GM21381 (cell line): ENCODE measurements around the gene PKP3.
A peak's percentile ranks its signal among the peaks of the same experiment; 100 is the strongest.
"Not testable (repeated sequence)": the region's sequence is repeated elsewhere in the genome, so short reads cannot be mapped to it uniquely, and the experiment has no call there.

Experiments used
- ATAC-seq: cut with Tn5 transposase; IDR thresholded peaks from one replicate; pipeline ENCODE4 v1.9.1; 2021; ENCODE audit warnings: mild to moderate bottlenecking, moderate library complexity; ENCODE audit not compliant: unreplicated experiment

Gene PKP3

DNA sequence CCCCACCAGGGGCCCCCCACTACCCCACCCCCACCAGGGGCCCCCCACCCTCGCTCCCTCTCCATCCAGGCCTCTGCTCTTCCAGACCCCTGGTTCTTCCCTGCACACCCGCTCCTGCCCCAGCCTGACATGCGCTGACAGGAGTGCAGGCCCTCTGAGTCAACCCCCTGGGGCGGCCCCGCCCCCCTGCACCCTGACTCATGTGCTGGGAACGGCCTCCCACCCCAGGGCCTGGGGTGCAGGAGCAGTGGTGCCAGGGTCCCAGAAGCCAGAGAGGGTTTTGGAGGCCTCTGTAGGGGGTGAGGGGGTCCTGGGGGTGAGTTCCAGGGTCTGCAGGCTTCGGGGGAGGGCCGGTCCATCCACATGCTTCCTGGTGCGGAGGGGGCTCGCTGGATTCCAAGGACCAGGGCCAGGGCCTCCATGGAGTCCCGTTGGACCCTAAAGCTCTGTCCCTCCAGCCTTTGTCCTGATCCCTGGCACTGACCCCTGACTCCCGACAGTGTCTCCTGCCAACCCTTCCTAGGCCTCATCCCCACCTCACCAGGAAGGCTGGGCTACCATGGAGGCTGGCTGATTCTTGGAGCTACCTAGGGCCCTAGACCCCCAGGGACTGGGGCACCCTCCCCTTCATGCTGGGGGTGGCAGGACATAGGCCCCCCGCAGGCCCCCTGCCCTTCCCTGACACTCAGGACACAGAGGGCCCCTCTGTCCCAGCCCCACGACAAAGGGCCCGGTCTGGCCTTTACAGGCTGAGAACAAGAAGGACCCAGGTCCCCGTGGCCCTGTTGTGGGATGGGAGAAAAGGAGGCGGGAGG, 583 bp upstream of the PKP3 start:
- ATAC-seq = no peak

DNA sequence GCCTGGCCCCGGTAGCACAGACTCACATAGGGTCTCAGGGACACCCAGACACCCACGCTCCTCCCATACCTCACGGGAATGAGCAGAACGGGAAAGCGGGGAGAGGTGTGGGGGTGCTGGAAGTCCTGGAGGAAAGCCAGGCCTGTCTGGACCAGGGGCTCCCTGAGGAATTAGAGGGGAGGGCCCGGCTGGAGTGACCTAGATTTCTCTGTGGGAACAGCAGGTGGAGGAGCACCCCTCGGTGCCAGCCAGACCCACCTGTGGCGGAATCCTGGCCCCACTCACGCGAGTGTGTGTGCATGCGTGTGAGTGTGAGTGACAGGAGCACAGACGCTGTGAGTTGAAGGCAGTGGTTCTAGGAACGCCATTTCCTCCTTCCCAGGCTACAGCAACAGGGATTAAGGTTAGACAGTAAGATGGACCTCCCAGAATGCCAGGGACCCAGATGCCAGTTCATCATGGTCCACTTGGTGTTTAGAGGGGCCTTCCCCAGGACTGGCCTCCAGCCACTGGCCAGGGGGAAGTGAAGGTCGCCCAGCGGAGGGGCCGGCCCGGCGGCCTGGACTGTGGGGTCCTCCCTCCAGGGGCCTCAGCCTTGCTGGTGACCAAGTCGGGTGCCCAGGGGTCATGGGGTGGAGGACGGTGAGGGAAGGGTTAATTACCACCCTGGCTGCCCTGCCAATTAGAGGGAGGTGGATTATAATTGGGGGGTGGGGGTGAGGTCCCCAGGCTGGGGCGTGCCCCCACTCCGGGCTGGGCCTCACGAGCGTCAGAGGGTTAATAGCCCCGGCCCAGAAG, 1.0 kb downstream of the PKP3 start:
- ATAC-seq = no peak

DNA sequence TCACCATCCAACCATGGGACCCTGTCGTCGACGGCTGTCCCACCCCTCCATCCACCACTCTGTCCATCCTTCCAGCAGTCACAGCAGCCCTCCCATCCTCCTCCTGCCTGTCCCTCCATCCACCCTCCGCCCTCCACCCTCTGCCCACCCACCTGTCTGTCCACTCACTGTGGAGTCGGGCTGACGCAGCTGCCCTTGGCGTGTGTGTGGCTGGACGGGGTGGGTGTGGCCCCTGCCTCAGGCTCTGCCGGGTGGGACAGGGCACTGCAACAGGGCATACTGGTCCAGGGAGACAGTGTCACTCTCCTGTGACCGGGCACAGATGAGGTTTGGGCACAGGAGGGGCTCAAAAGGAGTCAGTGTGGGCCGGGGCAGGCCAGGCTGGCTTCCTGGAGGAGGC, 1.9 kb downstream of the PKP3 start:
- ATAC-seq = no peak

DNA sequence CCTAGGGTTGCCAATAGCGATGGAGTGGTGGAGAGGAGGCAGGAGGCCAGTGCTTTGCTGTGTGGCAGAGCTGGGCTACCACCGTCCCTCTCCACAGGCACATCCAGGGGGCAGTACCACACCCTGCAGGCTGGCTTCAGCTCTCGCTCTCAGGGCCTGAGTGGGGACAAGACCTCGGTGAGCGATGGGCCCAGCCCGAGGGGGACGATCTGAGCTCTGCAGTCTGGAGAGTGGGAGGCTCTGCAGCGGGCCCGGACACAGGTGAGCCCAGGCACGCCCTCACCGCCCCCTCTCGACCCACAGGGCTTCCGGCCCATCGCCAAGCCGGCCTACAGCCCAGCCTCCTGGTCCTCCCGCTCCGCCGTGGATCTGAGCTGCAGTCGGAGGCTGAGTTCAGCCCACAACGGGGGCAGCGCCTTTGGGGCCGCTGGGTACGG, 2.5 kb downstream of the PKP3 start:
- no peak for ATAC-seq

DNA sequence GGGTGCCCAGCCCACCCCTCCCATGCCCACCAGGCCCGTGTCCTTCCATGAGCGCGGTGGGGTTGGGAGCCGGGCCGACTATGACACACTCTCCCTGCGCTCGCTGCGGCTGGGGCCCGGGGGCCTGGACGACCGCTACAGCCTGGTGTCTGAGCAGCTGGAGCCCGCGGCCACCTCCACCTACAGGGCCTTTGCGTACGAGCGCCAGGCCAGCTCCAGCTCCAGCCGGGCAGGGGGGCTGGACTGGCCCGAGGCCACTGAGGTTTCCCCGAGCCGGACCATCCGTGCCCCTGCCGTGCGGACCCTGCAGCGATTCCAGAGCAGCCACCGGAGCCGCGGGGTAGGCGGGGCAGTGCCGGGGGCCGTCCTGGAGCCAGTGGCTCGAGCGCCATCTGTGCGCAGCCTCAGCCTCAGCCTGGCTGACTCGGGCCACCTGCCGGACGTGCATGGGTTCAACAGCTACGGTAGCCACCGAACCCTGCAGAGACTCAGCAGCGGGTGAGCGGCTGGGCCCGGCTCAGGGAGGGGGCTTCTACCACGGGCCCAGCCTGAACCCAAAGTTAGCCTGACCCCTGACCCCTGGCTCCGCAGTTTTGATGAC, 3.0 kb downstream of the PKP3 start:
- ATAC-seq = peak; percentile 78

DNA sequence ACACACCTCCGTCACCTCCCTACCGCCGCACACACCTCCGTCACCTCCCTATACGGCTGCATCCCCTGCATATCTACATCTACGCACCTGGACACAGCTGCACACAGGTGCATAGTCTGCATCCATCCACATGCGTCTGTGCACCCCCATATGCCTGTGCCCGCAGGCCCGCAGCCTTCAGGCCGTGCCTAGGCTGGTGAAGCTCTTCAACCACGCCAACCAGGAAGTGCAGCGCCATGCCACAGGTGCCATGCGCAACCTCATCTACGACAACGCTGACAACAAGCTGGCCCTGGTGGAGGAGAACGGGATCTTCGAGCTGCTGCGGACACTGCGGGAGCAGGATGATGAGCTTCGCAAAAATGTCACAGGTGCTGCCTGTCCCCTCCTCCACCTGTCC, 4.8 kb downstream of the PKP3 start:
- ATAC-seq = no peak

DNA sequence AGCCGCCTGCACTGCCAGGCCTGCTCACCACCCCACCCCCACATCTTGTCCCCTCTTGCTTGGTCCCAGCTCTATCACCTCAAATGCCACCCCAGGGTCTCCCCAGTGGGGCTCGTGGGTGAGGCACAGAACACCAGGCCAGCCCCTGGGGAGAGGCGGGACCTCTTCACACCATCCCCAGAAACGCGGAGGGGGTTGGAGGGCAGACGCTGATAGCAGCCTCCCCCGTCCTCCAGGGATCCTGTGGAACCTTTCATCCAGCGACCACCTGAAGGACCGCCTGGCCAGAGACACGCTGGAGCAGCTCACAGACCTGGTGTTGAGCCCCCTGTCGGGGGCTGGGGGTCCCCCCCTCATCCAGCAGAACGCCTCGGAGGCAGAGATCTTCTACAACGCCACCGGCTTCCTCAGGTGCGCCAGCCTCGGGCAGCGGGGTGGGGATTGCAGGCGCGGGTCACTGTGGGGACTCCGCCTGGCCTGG, 5.8 kb downstream of the PKP3 start:
- ATAC-seq = no peak

DNA sequence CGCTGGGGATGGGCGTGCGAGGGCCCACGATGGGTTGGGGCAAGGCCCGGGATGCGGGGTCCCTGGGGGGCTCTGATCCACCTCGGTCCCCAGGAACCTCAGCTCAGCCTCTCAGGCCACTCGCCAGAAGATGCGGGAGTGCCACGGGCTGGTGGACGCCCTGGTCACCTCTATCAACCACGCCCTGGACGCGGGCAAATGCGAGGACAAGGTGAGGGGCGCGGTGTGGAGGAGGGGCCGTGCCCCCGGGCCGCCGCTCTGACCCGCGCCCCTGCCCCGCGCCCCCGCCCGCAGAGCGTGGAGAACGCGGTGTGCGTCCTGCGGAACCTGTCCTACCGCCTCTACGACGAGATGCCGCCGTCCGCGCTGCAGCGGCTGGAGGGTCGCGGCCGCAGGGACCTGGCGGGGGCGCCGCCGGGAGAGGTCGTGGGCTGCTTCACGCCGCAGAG, 6.3 kb downstream of the PKP3 start:
- ATAC-seq = no peak

DNA sequence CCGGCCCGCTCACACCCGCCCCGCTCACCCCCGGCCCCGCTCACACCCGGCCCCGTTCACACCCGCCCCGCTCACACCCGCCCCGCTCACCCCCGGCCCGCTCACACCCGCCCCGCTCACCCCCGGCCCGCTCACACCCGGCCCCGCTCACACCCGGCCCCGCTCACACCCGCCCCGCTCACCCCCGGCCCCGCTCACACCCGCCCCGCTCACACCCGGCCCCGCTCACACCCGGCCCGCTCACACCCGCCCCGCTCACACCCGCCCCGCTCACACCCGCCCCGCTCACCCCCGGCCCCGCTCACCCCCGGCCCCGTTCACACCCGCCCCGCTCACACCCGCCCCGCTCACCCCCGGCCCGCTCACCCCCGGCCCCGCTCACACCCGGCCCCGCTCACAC, 7.2 kb downstream of the PKP3 start:
- not testable (repeated sequence) for ATAC-seq

DNA sequence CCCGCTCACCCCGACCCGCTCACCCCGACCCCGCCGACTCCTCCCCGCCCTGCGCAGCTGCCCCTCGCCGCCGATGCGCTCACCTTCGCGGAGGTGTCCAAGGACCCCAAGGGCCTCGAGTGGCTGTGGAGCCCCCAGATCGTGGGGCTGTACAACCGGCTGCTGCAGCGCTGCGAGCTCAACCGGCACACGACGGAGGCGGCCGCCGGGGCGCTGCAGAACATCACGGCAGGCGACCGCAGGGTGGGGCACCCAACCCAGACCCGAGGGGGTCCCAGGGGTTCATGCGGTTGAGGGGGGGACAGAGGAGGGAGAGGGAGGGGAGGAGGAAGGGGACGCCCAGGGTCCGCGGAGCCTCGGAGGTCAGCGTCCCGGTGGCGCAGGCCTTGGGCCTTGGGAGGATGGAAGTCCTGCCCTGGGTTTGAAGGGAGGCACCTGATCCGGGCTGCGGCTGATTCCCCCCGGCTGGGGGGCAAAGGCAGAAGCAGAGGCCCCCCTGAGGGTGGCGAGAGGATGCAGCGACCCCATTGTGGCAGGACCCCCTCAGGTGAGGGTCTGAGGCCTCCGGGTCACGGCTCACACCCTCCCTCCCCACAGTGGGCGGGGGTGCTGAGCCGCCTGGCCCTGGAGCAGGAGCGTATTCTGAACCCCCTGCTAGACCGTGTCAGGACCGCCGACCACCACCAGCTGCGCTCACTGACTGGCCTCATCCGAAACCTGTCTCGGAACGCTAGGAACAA, 9.2 kb downstream of the PKP3 start:
- no peak for ATAC-seq

DNA sequence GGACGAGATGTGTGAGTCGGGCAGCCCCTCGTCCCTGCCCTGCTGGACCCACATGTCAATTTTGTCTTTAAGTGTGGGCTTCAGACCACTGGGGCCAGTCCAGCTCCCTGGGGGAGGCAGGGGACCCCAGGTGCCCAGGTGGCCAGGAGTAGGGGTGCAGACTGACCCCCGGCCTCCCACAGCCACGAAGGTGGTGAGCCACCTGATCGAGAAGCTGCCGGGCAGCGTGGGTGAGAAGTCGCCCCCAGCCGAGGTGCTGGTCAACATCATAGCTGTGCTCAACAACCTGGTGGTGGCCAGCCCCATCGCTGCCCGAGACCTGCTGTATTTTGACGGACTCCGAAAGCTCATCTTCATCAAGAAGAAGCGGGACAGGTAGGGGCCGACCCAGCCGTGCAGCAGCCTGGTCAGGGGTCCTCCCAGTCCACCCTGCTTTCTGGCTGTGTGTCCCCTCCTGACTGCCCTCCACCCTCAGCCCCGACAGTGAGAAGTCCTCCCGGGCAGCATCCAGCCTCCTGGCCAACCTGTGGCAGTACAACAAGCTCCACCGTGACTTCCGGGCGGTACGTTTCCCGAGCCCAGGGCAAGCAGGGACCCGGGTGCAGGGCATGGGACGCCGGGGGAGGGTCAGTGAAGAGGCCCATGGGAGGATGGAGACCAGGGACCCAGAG, 9.9 kb downstream of the PKP3 start:
- ATAC-seq = no peak

DNA sequence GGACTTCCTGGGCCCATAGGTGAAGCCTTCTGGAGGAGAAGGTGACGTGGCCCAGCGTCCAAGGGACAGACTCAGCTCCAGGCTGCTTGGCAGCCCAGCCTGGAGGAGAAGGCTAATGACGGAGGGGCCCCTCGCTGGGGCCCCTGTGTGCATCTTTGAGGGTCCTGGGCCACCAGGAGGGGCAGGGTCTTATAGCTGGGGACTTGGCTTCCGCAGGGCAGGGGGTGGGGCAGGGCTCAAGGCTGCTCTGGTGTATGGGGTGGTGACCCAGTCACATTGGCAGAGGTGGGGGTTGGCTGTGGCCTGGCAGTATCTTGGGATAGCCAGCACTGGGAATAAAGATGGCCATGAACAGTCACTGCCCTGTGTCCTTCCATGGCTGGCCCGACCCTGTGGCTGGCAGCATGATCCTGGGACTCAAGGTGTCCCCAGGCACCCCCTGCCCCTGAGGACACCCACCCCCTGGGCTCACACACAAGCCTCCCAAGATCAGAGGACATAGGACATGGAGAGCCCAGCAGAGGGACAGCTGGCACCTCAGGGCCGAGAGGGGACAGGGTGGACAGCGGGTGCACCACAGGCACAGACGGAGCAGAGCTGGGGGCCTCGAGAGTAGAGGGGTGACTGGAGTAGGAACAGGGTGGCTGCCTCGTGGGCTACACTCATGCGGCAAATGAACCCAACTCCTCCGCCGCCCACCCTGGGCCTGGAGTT, 10.7 kb downstream of the PKP3 start:
- no peak for ATAC-seq

DNA sequence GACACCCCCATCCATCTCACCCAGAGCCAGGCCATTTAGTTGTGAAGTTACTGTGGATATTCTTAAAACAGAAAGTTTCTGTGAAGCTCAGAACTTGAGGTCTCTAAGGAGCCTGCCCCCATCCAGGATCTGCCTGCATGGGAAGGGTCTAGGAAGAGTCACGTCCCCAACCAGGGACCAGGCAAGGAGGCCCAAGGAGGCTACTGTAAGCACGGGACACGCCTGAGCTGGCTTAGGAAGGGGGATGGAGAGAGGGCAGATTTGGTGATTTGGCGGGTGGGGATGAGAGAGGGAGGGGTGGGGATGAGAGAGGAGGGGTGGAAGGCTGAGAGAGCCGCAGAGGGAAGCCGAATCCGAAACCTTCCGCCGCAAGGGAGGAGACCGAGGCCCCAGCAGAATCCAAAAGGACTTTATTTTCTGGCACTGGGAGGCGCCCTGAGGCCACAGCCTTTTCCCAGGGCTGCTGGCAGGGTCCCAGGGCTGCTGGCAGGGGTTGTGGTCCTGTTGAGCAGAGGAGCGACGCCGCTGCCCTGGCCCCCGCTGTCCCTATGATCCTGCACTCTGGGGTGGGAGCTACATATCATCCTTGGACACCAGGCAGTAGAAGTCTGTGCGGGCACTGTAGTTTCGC, 11.4 kb downstream of the PKP3 start:
- ATAC-seq = no peak

DNA sequence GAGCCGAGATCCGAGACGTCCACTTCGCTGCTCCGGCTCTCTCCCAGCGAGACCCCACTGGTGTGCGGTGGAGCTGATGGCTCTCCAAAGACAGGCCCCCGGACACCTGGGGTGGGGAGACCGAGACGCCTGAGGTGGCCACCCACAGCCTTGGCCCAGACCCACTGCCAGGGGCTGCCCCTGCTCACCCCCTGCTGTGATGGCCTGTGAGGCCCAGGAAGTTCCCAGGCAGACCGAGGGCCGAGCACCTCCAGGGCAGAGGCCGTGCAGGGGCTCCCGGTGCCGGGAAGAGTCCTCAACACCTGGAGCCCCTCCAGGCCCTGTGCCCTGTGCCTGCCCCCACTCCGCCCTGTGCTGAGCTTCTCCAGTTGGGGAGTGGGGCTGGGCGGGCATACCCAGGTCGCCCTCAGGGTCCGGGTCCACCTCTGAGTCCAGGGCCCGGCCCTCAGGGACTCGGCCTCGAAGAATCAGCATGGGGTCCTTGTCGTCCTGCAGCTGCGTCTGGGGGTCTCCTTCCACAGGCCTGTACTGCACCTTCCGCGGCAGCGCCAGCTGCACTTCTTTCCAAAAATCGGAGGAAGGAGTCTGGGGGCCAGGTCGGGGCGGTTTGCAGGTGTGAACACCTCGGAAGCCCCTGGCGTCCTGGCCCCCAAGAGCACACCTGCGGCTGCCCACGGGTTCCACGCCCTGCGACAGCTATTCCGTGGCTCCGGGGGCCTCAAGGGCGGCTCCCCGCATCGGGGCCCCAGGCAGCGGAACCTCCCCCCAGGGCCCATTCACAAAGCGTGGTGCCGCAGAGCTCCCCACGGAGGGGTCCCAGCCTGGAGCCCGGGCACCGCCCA, 12.2 kb downstream of the PKP3 start:
- no peak for ATAC-seq

DNA sequence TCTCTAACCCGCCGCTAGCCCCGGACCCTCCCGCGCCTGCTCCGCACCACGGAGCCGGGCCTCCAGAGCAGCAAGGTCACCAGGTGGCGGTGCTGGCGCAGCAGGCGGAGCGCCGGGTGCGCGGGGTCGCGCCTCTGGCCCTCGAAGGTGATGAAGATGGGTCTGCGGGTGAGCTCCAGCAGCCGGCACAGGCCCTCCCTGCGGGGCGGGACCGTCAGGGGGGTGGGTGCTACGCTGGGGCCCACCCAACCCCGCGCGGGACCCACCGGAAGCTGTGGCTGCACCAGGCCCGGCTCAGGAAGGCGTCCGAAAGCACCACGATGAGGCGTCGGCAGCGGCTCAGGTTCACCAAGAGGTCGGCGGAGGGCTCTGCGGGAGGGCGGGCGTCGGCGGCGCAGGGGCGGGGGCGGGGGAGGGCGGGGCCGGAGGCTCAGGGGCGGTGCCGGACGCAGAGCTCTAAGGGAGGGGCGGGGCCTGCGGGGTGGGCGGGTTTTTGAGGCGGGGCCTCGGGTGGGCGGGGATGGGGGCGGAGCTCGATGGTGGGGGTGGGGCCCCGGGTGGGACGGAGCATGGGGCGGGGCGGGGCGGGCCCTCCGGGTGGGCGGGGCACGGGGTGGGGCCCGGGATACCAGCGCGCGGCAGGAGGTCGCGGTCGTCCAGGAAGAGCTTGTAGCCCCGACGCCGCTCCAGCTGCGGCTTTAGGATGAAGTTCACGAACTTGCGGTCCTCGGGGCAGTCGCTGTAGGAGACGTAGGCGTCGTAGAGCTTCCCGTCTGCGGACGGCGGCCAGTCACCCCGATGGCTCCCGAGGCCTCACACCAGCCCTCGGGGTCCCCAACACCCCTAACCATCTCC, 13.0 kb downstream of the PKP3 start:
- ATAC-seq = peak; percentile 73

DNA sequence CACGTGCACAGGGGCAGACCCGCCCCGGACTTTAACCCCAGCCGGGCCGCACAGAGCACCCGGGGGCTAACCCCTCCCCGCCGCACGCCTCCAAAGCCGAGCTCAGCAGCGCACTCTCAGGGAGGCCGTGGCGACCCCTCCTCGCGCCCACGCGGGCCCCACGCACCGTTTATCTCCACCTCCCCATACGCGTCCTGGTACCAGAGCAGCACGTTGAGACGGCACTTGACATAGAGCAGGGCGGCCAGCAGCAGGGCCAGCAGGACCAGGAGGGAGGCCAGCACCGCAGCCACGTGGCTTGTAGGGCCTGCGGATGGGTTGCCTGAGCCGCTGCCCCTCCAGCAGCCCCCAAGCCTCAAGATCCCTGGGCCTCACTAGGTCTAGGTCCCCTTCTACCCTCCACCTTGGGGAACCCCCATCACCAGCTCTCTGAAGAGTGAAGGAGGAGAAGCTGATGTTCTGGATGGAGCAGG, 13.7 kb downstream of the PKP3 start:
- ATAC-seq = peak; percentile 4
